ENCODE measurements around the gene FAM9C. TPM values are rescaled to one million over a fixed set of nuclear protein-coding genes. Genes with fewer than 3 reads are reported as not detected.

The FAM9C gene
- total and polyA plus RNA-seq, 2 donors (not counting 1 experiment from before 2014, with no cell fraction given) = not detected

GRCh38 chrX:13090339-13091110 lies 46.1 kb upstream of the FAM9C start:
- ATAC-seq (ENCODE audit: low read depth) (no peak), DNase-seq (no peak)
- Mint-ChIP-seq H3K27me3 (no peaks in the 10 kb centered on the region), H3K9me3 (ENCODE audit: insufficient read depth) (no peaks in the 10 kb centered on the region), H3K4me1 (peaks cover 81% of the 10 kb centered on the region), H3K4me3 (peak overlapping the region; percentile 72), H3K27ac (peak overlapping the region; percentile 92)
- no peaks in the 10 kb centered on the region for H3K27me3 ChIP-seq (replicated peaks in 1 of 4; ENCODE audit: control extremely low read depth in 1 of 4, control insufficient read depth in 3 of 4, insufficient read depth in 4 of 4, low read length in 3 of 4)
- peaks cover 76 to 80% of the 10 kb centered on the region in 2 donors for H3K4me1 ChIP-seq (ENCODE audit: control insufficient read depth in 2 of 2, insufficient read depth in 2 of 2, low read length in 2 of 2)
- no peaks in the 10 kb centered on the region for H3K79me2 ChIP-seq (ENCODE audit: control insufficient read depth, insufficient read depth, low read length)
- POLR2A ChIA-PET = interaction anchor here (0.8 to 9.7 kb wide), 4 partner anchors 88 to 283 kb away, joined by 3 to 129 read pairs (median 14); partner anchors contain the start of gene TMSB4X
- WGBS (ENCODE audit: insufficient coverage) = 20% methylated on average over 1 of the region's 14 CpGs
- CTCF ChIA-PET = interaction anchor here (0.8 to 9.7 kb wide), 11 partner anchors 9 to 398 kb away, joined by 3 to 173 read pairs (median 13); partner anchors contain the start of gene TMSB4X
- H4K20me1 ChIP-seq (ENCODE audit: control insufficient read depth, insufficient read depth, low read length, poor library complexity, severe bottlenecking) = no peaks in the 10 kb centered on the region
- H3K4me2 ChIP-seq (replicated peaks; ENCODE audit: low read depth, low read length, poor library complexity, severe bottlenecking) = peak overlapping the region; percentile 59
- no peaks in the 10 kb centered on the region for H3K36me3 ChIP-seq (replicated peaks in 1 of 2; ENCODE audit: control extremely low read depth in 1 of 2, control insufficient read depth in 1 of 2, extremely low read depth in 1 of 2, insufficient read depth in 2 of 2, low read length in 1 of 2)
- intact Hi-C loops (cut with micrococcal nuclease) = loop anchor here (5.0 to 10.0 kb wide), 3 partner anchors 172 to 327 kb away; no protein-coding TSS in a partner anchor
- TF ChIP-seq CTCF (IDR thresholded peaks at IDR 0.05) (no peak), EZH2 (IDR thresholded peaks at IDR 0.05; ENCODE audit: borderline replicate concordance, insufficient read depth, low read depth, low read length, poor library complexity, severe bottlenecking) (no peak)
- no peak overlapping the region for H3K9ac ChIP-seq (ENCODE audit: low read length)
- H3K9me3 ChIP-seq (ENCODE audit: control extremely low read depth in 1 of 3, control insufficient read depth in 2 of 3, insufficient read depth in 1 of 3, low read length in 2 of 3) = peaks cover 0 to 3% (median 0%) of the 10 kb centered on the region in 3 donors
- peak overlapping the region; percentile 82 to 89 for H3K27ac ChIP-seq (ENCODE audit: low read length in 2 of 2)
- peak overlapping the region; percentile 43 for H2AFZ ChIP-seq (ENCODE audit: insufficient read depth, low read depth, low read length, poor library complexity, severe bottlenecking)
- H3K4me3 ChIP-seq (ENCODE audit: control extremely low read depth in 1 of 5, extremely low read depth in 1 of 5, insufficient read depth in 1 of 5, low read depth in 2 of 5, low read length in 4 of 5) = peak overlapping the region in 1 of 5 experiments; percentile 1

GRCh38 chrX:13090027-13090338 lies 45.6 kb upstream of the FAM9C start:
- no peak overlapping the region for H3K9ac ChIP-seq (ENCODE audit: low read length)
- peak overlapping the region; percentile 82 to 89 for H3K27ac ChIP-seq (ENCODE audit: low read length in 2 of 2)
- peak overlapping the region; percentile 92 for H3K27ac Mint-ChIP-seq
- ChIA-PET CTCF (interaction anchor here (3.2 to 9.7 kb wide), 5 partner anchors 15 to 398 kb away, joined by 13 to 173 read pairs (median 25); no protein-coding TSS in a partner anchor), POLR2A (interaction anchor here (0.6 to 9.7 kb wide), 3 partner anchors 13 to 140 kb away, joined by 7 to 129 read pairs (median 25); partner anchors contain the start of gene TMSB4X)
- no CpG with 5 or more reads among the region's 1 CpG for WGBS (ENCODE audit: insufficient coverage)
- H3K4me1 Mint-ChIP-seq = peaks cover 84% of the 10 kb centered on the region
- no peak for TF ChIP-seq EZH2 (IDR thresholded peaks at IDR 0.05; ENCODE audit: borderline replicate concordance, insufficient read depth, low read depth, low read length, poor library complexity, severe bottlenecking)
- TF ChIP-seq CTCF (IDR thresholded peaks at IDR 0.05) = no peak
- DNase-seq (no peak), ATAC-seq (ENCODE audit: low read depth) (no peak)
- H3K4me1 ChIP-seq (ENCODE audit: control insufficient read depth in 2 of 2, insufficient read depth in 2 of 2, low read length in 2 of 2) = peaks cover 81 to 85% of the 10 kb centered on the region in 2 donors
- H3K4me3 ChIP-seq (ENCODE audit: control extremely low read depth in 1 of 5, extremely low read depth in 1 of 5, insufficient read depth in 1 of 5, low read depth in 2 of 5, low read length in 4 of 5) = no peak overlapping the region
- H3K79me2 ChIP-seq (ENCODE audit: control insufficient read depth, insufficient read depth, low read length) = peaks cover 4% of the 10 kb centered on the region
- intact Hi-C loops (cut with micrococcal nuclease) = loop anchor here (5.0 to 10.0 kb wide), 3 partner anchors 172 to 327 kb away; no protein-coding TSS in a partner anchor
- peak overlapping the region; percentile 16 for H3K4me3 Mint-ChIP-seq
- H4K20me1 ChIP-seq (ENCODE audit: control insufficient read depth, insufficient read depth, low read length, poor library complexity, severe bottlenecking) = no peaks in the 10 kb centered on the region
- H3K9me3 Mint-ChIP-seq (ENCODE audit: insufficient read depth) = no peaks in the 10 kb centered on the region
- no peaks in the 10 kb centered on the region for H3K27me3 ChIP-seq (replicated peaks in 1 of 4; ENCODE audit: control extremely low read depth in 1 of 4, control insufficient read depth in 3 of 4, insufficient read depth in 4 of 4, low read length in 3 of 4)
- peak overlapping the region; percentile 59 for H3K4me2 ChIP-seq (replicated peaks; ENCODE audit: low read depth, low read length, poor library complexity, severe bottlenecking)
- H3K9me3 ChIP-seq (ENCODE audit: control extremely low read depth in 1 of 3, control insufficient read depth in 2 of 3, insufficient read depth in 1 of 3, low read length in 2 of 3) = peaks cover 0 to 3% (median 0%) of the 10 kb centered on the region in 3 donors
- no peaks in the 10 kb centered on the region for H3K36me3 ChIP-seq (replicated peaks in 1 of 2; ENCODE audit: control extremely low read depth in 1 of 2, control insufficient read depth in 1 of 2, extremely low read depth in 1 of 2, insufficient read depth in 2 of 2, low read length in 1 of 2)
- H2AFZ ChIP-seq (ENCODE audit: insufficient read depth, low read depth, low read length, poor library complexity, severe bottlenecking) = no peak overlapping the region
- no peaks in the 10 kb centered on the region for H3K27me3 Mint-ChIP-seq

Data from B cell (primary cell).